HepG2 (cell line): ENCODE data around the gene LAMP2. TPM values are rescaled to one million over a fixed set of nuclear protein-coding genes. Genes with fewer than 3 reads are reported as not detected.

ENCODE experiments used
- ATAC-seq: fragments of 200-7000 bp; cut with Tn5 transposase; 3 replicates; pipeline ENCODE4 v1.9.1; 2020; ENCODE audit warnings: mild to moderate bottlenecking, moderate library complexity
- BruUV-seq: library from RNA; stranded (reverse); fragments of 400-500 nt; replicated peaks from 2 replicates; lab custom pipeline; 2021; lab: Mats Ljungman, UMichigan
- CTCF ChIA-PET: fragments of 300-600 bp; formaldehyde crosslinking; extraction: SDS; loops from one replicate; lab custom pipeline; 2021; ENCODE audit warnings: low total read pairs, inconsistent platforms, low intra/inter-chr PET ratio; lab: Yijun Ruan, JAX
- POLR2A ChIA-PET: fragments of 350-600 bp; sonication (Branson Sonifier 250); formaldehyde crosslinking; loops from one replicate; lab custom pipeline; 2020; ENCODE audit warnings: antibody characterized with exemption, inconsistent platforms; lab: Yijun Ruan, JAX
- DNase-seq: peaks from one replicate; pipeline ENCODE4 v3.0.0-alpha.2; 2015; ENCODE audit warnings: low spot score
- FAIRE-seq: peaks from 3 replicates; lab custom pipeline; 2011; peaks lifted over from hg19 to GRCh38; lab: Jason Lieb, UNC
- H2AFZ ChIP-seq: one replicate; pipeline ENCODE4 v1.6.1; 2011; ENCODE audit warnings: low read length, inconsistent platforms
- H3K27ac ChIP-seq: fragments of 300-600 bp; 3 replicates; pipeline ENCODE4 v1.8.0; 2011; ENCODE audit warnings: mixed run types, mild to moderate bottlenecking, mixed read lengths, low read length, inconsistent platforms; ENCODE audit not compliant: insufficient read depth; ENCODE audit errors: extremely low read length
- H3K27me3 ChIP-seq, 2 experiments: fragments of 200-600 bp in 1 of 2; 2 replicates in 1 of 2; 3 replicates in 1 of 2; pipeline versions ENCODE4 v1.6.0 to v1.8.0; 2011; ENCODE audit warnings: low read length in 2 of 2, mild to moderate bottlenecking in 2 of 2, moderate library complexity in 2 of 2, inconsistent platforms in 1 of 2; ENCODE audit not compliant: insufficient read depth in 2 of 2, control insufficient read depth in 1 of 2
- H3K36me3 ChIP-seq, 2 experiments: fragments of 200-600 bp in 1 of 2; replicated peaks in 1 of 2; 2 replicates in 1 of 2; 3 replicates in 1 of 2; pipeline versions ENCODE4 v1.5.1 to v1.8.0; 2011; ENCODE audit warnings: low read length in 2 of 2, inconsistent platforms in 1 of 2; ENCODE audit not compliant: insufficient read depth in 2 of 2, control insufficient read depth in 1 of 2
- H3K4me1 ChIP-seq: 2 replicates; pipeline ENCODE4 v1.5.1; 2012; ENCODE audit warnings: low read length, inconsistent platforms; ENCODE audit not compliant: insufficient read depth
- H3K4me2 ChIP-seq: 2 replicates; pipeline ENCODE4 v1.6.0; 2011; ENCODE audit warnings: low read depth, low read length, inconsistent platforms
- H3K4me3 ChIP-seq, 3 experiments: fragments of 200-600 bp in 1 of 3; sonication (generic), shearing (Covaris generic) in 1 of 3; replicated peaks in 1 of 3; 2 replicates each; pipeline ENCODE4 v1.5.1; 2011 to 2016; ENCODE audit warnings: low read length in 3 of 3, inconsistent platforms in 2 of 3, low read depth in 2 of 3, mild to moderate bottlenecking in 2 of 3, control low read depth in 1 of 3, mixed read lengths in 1 of 3; ENCODE audit not compliant: insufficient read depth in 1 of 3
- H3K79me2 ChIP-seq: one replicate; pipeline ENCODE4 v1.6.1; 2011; ENCODE audit warnings: low read length, inconsistent platforms; ENCODE audit not compliant: insufficient read depth
- H3K9ac ChIP-seq: 2 replicates; pipeline ENCODE4 v1.6.0; 2011; ENCODE audit warnings: mild to moderate bottlenecking, low read depth, low read length, inconsistent platforms; ENCODE audit not compliant: insufficient read depth
- H3K9me3 ChIP-seq: 2 replicates; pipeline ENCODE4 v1.5.1; 2012; ENCODE audit warnings: mild to moderate bottlenecking, low read length
- H4K20me1 ChIP-seq: 2 replicates; pipeline ENCODE4 v1.6.0; 2011; ENCODE audit warnings: inconsistent platforms, mild to moderate bottlenecking, low read length, moderate library complexity; ENCODE audit not compliant: insufficient read depth
- AKAP8 ChIP-seq: sonication (generic); formaldehyde crosslinking; IDR thresholded peaks from 2 replicates; pipeline ENCODE4 v1.5.1; 2020; ENCODE audit warnings: mild to moderate bottlenecking, missing genetic modification reagents
- HDAC2 ChIP-seq: sonication (generic); formaldehyde crosslinking; IDR thresholded peaks from 2 replicates; pipeline ENCODE4 v1.4.0; 2020; ENCODE audit warnings: missing genetic modification reagents
- KAT7 ChIP-seq: IDR thresholded peaks from 2 replicates; pipeline ENCODE4 v1.6.1; 2018; ENCODE audit warnings: borderline replicate concordance, missing compliant biosample characterization
- MIER2 ChIP-seq: IDR thresholded peaks from 2 replicates; pipeline ENCODE4 v1.6.1; 2016; ENCODE audit warnings: missing biosample characterization, missing genetic modification reagents
- POLR2A ChIP-seq, 2 experiments: IDR thresholded peaks; 2 replicates each; pipeline ENCODE4 v1.6.1; 2011; ENCODE audit warnings: low read depth in 2 of 2, low read length in 2 of 2, mild to moderate bottlenecking in 1 of 2, moderate library complexity in 1 of 2; ENCODE audit not compliant: insufficient read depth in 1 of 2
- REST ChIP-seq, 2 experiments: IDR thresholded peaks; 2 replicates each; pipeline ENCODE4 v1.6.1; 2011 to 2012; ENCODE audit warnings: low read length in 2 of 2, borderline replicate concordance in 1 of 2, low read depth in 1 of 2, mild to moderate bottlenecking in 1 of 2, moderate library complexity in 1 of 2
- SP2 ChIP-seq: sonication (generic); formaldehyde crosslinking; IDR thresholded peaks from 2 replicates; pipeline ENCODE4 v1.5.1; 2020; ENCODE audit warnings: mild to moderate bottlenecking, missing genetic modification reagents
- U2AF2 ChIP-seq: fragments of 200-400 bp; formaldehyde crosslinking; IDR thresholded peaks from 2 replicates; pipeline ENCODE4 v1.6.1; 2017; ENCODE audit warnings: low read depth, mild to moderate bottlenecking, low read length
- ZHX1 ChIP-seq: sonication (generic); formaldehyde crosslinking; IDR thresholded peaks from 2 replicates; pipeline ENCODE4 v1.8.1; 2022; ENCODE audit warnings: low read depth, mild to moderate bottlenecking, missing genetic modification reagents
- ZNF576 ChIP-seq: sonication (generic); formaldehyde crosslinking; IDR thresholded peaks from 2 replicates; pipeline ENCODE4 v1.4.0; 2020; ENCODE audit warnings: mild to moderate bottlenecking, missing genetic modification reagents
- ZNF629 ChIP-seq: sonication (generic); formaldehyde crosslinking; conservative IDR thresholded peaks from 2 replicates; pipeline ENCODE4 v1.5.0; 2020; ENCODE audit warnings: missing genetic modification reagents
- WGBS: methylation state at CpG from one replicate; pipeline ENCODE4 v1.1.6; 2017; ENCODE audit warnings: low lambda C conversion rate; 5-methylcytosine and 5-hydroxymethylcytosine counted together
- in situ Hi-C: cut with HindIII; loops from 2 replicates; pipeline ENCODE4 v1.10.0; 2017; ENCODE audit warnings: low pct_unique_long_range_greater_than_20kb; ENCODE audit not compliant: extremely low pct_ligation_motif_present
- intact Hi-C: fragments of 100-400 bp; cut with micrococcal nuclease; formaldehyde crosslinking; loops from one replicate; pipeline ENCODE4 v1.10.0; 2022; ENCODE audit not compliant: unreplicated experiment
- polyA plus RNA-seq, 8 experiments: library from polyadenylated mRNA; depleted of rRNA in 3 of 8; stranded (reverse) in 7 of 8; unstranded in 1 of 8; fragments of >200 nt; fragmentation: Illumina TruSeq in 4 of 8; extraction: Trizol in 4 of 8; gene quantifications; 2 replicates each; pipeline versions ENCODE4 v1.2.1 to v1.2.3, GENCODE V29; 2011 to 2016; ENCODE audit warnings: low read depth in 4 of 8, missing spikeins in 1 of 8, mixed read lengths in 1 of 8; ENCODE audit not compliant: insufficient read depth in 1 of 8
- total RNA-seq, 5 experiments: library from RNA; depleted of rRNA; stranded (reverse); fragments of >200 nt; fragmentation: Illumina TruSeq; extraction: Trizol; gene quantifications; 2 replicates each; pipeline ENCODE4 v1.2.3, GENCODE V29; 2016; ENCODE audit warnings: low read depth in 1 of 5

The LAMP2 gene
- total and polyA plus RNA-seq, 2 of the 13 experiments (the other 11 are each of a cell fraction or from before 2014, with no cell fraction given), result 127 to 170 TPM

GRCh38 chrX:120402369-120402768, 66.7 kb downstream of the LAMP2 start:
- FAIRE-seq, result no peak
- Histone ChIP-seq H3K36me3 (no peaks in the 10 kb centered on the region), H4K20me1 (no peaks in the 10 kb centered on the region), H3K9ac (no peak overlapping the region), H3K9me3 (no peaks in the 10 kb centered on the region), H3K79me2 (no peaks in the 10 kb centered on the region), H3K4me3 (no peak overlapping the region), H3K4me1 (no peaks in the 10 kb centered on the region), H3K27ac (no peak overlapping the region), H2AFZ (no peak overlapping the region), H3K4me2 (no peak overlapping the region), H3K27me3 (no peaks in the 10 kb centered on the region)
- no peak for DNase-seq
- 57% methylated on average over 2 of the region's 2 CpGs for WGBS
- BruUV-seq, result no TSS peak
- intact Hi-C loops (no loop called here), in situ Hi-C loops (no loop called here)
- POLR2A ChIA-PET, result no interaction called here
- TF ChIP-seq ZNF629 (CRISPR knock-in tag), result no peak
- no peak for TF ChIP-seq HDAC2 (CRISPR knock-in tag)
- CTCF ChIA-PET, result no interaction called here
- ATAC-seq, result no peak

- H3K9me3 ChIP-seq, result no peaks in the 10 kb centered on the region
- TF ChIP-seq MIER2 (CRISPR knock-in tag), result 0 out of 2 replicates have a peak, but pooled peaks have one; percentile 59
- no peak for TF ChIP-seq U2AF2
- no peak for TF ChIP-seq AKAP8 (CRISPR knock-in tag)
- TF ChIP-seq KAT7 (CRISPR knock-in tag), result no peak
- no peak for TF ChIP-seq ZHX1 (CRISPR knock-in tag)
- TF ChIP-seq ZNF576, result no peak
- no peak for TF ChIP-seq POLR2A (IDR thresholded peaks at IDR 0.05; ENCODE audit: insufficient read depth in 1 of 2, low read depth in 2 of 2, low read length in 2 of 2)
- TF ChIP-seq REST (IDR thresholded peaks at IDR 0.05; ENCODE audit: borderline replicate concordance in 1 of 2, low read depth in 1 of 2, low read length in 2 of 2), result peak; percentile 8 to 82; a peak in 3 of 4 replicates
- TF ChIP-seq SP2 (CRISPR knock-in tag), result no peak
- ATAC-seq (no peak), DNase-seq (no peak), FAIRE-seq (no peak)
- ChIA-PET CTCF (no interaction called here), POLR2A (no interaction called here)
- no peak overlapping the region for H3K4me3 ChIP-seq
- no peaks in the 10 kb centered on the region for H3K36me3 ChIP-seq
- H2AFZ ChIP-seq, result no peak overlapping the region
- H3K4me1 ChIP-seq, result no peaks in the 10 kb centered on the region
- no peak overlapping the region for H3K27ac ChIP-seq
- H4K20me1 ChIP-seq, result no peaks in the 10 kb centered on the region
- intact Hi-C loops, result no loop called here
- in situ Hi-C loops, result no loop called here
- no peak overlapping the region for H3K4me2 ChIP-seq
- H3K9ac ChIP-seq, result no peak overlapping the region
- BruUV-seq, result no TSS peak
- H3K27me3 ChIP-seq, result no peaks in the 10 kb centered on the region
- H3K79me2 ChIP-seq, result no peaks in the 10 kb centered on the region
These were observed 67.8 kb downstream of the LAMP2 start for GRCh38 chrX:120401301-120401700.
